Smooth muscle cell (in vitro differentiated cells): ENCODE results near the gene WDR86. TPM values are rescaled to one million over a fixed set of nuclear protein-coding genes. Genes with fewer than 3 reads are reported as not detected.
A peak's percentile ranks its signal among the peaks of the same experiment; 100 is the strongest.

Source experiments
- DNase-seq: peaks from one replicate; lab custom pipeline; 2025; ENCODE audit not compliant: unreplicated experiment; lab: John Stamatoyannopoulos, UW
- H2AFZ ChIP-seq: fragments of 200-600 bp; sonication (generic); 2 replicates; pipeline ENCODE4 v1.6.0; 2016; ENCODE audit warnings: antibody characterized with exemption, low read depth, mild to moderate bottlenecking
- H3F3A ChIP-seq: fragments of 200-600 bp; sonication (generic); 2 replicates; pipeline ENCODE4 v1.6.0; 2017; ENCODE audit warnings: antibody characterized with exemption, low read depth
- H3K27ac ChIP-seq: fragments of 200-600 bp; sonication (generic); 2 replicates; pipeline ENCODE4 v1.5.1; 2016; ENCODE audit warnings: low read depth, mild to moderate bottlenecking
- H3K27me3 ChIP-seq: fragments of 200-600 bp; sonication (generic); 2 replicates; pipeline ENCODE4 v1.6.1; 2016; ENCODE audit warnings: low read depth, mild to moderate bottlenecking
- H3K36me3 ChIP-seq: fragments of 200-600 bp; sonication (generic); 2 replicates; pipeline ENCODE4 v1.5.1; 2016; ENCODE audit warnings: low read depth
- H3K4me1 ChIP-seq: fragments of 200-600 bp; sonication (generic); 2 replicates; pipeline ENCODE4 v1.5.1; 2016; ENCODE audit warnings: low read depth
- H3K4me2 ChIP-seq: fragments of 200-600 bp; sonication (generic); 2 replicates; pipeline ENCODE4 v1.6.0; 2016; ENCODE audit warnings: mild to moderate bottlenecking
- H3K4me3 ChIP-seq: fragments of 200-600 bp; sonication (generic); 2 replicates; pipeline ENCODE4 v1.5.1; 2016; ENCODE audit warnings: mild to moderate bottlenecking
- H3K79me2 ChIP-seq: fragments of 200-600 bp; sonication (generic); 2 replicates; pipeline ENCODE4 v1.6.0; 2016; ENCODE audit warnings: low read depth, mild to moderate bottlenecking
- H3K9ac ChIP-seq: fragments of 200-600 bp; sonication (generic); 2 replicates; pipeline ENCODE4 v1.6.0; 2016; ENCODE audit warnings: low read depth
- H3K9me3 ChIP-seq: fragments of 200-600 bp; sonication (generic); replicated peaks from 2 replicates; pipeline ENCODE4 v1.5.1; 2016; ENCODE audit warnings: low read depth
- H4K20me1 ChIP-seq: fragments of 200-600 bp; sonication (generic); 2 replicates; pipeline ENCODE4 v1.6.0; 2016; ENCODE audit warnings: low read depth
- WGBS: methylation state at CpG from one replicate; pipeline ENCODE4 v1.1.7; 2016; ENCODE audit warnings: low lambda C conversion rate; 5-methylcytosine and 5-hydroxymethylcytosine counted together
- polyA plus RNA-seq: library from polyadenylated mRNA; unstranded; fragments of >200 nt; fragmentation: Nextera tagmentation; extraction: Ambion mirVana; gene quantifications from 2 replicates; pipeline ENCODE4 v1.2.1, GENCODE V29; 2016
- total RNA-seq: library from RNA; depleted of rRNA; stranded (reverse); fragments of >200 nt; gene quantifications from 2 replicates; pipeline ENCODE4 v1.2.3, GENCODE V29; 2014
- TF ChIP-seq, protein P1 (sequence below): fragments of 200-600 bp; sonication (generic); IDR thresholded peaks from 2 replicates; pipeline ENCODE4 v1.5.1; 2017; ENCODE audit warnings: borderline replicate concordance, mild to moderate bottlenecking, antibody characterized with exemption; ENCODE audit not compliant: insufficient read depth, poor library complexity, severe bottlenecking

WDR86 gene
- total and polyA plus RNA-seq, 2 experiments from 2014 or later, result 1.3 to 4.1 TPM

DNA sequence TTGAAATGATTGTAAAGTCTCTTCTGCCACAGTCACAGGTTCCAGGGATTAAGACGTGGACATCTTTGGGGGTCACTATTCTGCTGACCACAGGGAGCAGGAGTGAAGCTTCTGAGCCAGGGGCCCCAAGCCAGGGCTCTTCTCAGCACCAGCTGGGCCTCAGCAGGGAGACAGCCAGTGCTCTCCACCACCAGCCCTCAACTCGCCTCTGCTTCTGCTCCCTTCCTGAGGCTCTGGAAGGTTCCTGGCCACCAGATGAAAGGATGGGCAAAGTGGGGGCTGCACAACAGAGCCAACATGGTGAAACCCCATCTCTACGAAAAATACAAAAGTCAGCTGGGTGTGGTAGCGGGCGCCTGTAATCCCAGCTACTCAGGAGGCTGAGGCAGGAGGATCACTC, 41.3 kb upstream of the WDR86 start:
- Histone ChIP-seq H3K27ac (no peak overlapping the region), H3K9me3 (no peaks in the 10 kb centered on the region), H3F3A (no peaks in the 10 kb centered on the region), H2AFZ (no peak overlapping the region), H3K4me3 (no peak overlapping the region), H3K4me2 (no peak overlapping the region), H4K20me1 (no peaks in the 10 kb centered on the region), H3K36me3 (no peaks in the 10 kb centered on the region), H3K79me2 (no peaks in the 10 kb centered on the region), H3K9ac (no peak overlapping the region), H3K27me3 (no peaks in the 10 kb centered on the region), H3K4me1 (no peaks in the 10 kb centered on the region)
- TF ChIP-seq, protein P1, sequence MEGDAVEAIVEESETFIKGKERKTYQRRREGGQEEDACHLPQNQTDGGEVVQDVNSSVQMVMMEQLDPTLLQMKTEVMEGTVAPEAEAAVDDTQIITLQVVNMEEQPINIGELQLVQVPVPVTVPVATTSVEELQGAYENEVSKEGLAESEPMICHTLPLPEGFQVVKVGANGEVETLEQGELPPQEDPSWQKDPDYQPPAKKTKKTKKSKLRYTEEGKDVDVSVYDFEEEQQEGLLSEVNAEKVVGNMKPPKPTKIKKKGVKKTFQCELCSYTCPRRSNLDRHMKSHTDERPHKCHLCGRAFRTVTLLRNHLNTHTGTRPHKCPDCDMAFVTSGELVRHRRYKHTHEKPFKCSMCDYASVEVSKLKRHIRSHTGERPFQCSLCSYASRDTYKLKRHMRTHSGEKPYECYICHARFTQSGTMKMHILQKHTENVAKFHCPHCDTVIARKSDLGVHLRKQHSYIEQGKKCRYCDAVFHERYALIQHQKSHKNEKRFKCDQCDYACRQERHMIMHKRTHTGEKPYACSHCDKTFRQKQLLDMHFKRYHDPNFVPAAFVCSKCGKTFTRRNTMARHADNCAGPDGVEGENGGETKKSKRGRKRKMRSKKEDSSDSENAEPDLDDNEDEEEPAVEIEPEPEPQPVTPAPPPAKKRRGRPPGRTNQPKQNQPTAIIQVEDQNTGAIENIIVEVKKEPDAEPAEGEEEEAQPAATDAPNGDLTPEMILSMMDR, result no peak
- WGBS, result 80% methylated on average over 5 of the region's 5 CpGs
- DNase-seq, result no peak

- Histone ChIP-seq H3K4me3 (no peak overlapping the region), H3K79me2 (no peaks in the 10 kb centered on the region), H3K9me3 (no peaks in the 10 kb centered on the region), H4K20me1 (no peaks in the 10 kb centered on the region), H3K9ac (no peak overlapping the region), H3K27ac (no peak overlapping the region), H3K4me1 (no peaks in the 10 kb centered on the region), H3K4me2 (no peak overlapping the region), H3K36me3 (no peaks in the 10 kb centered on the region), H3F3A (no peaks in the 10 kb centered on the region), H3K27me3 (no peaks in the 10 kb centered on the region), H2AFZ (no peak overlapping the region)
- TF ChIP-seq, protein P1, result no peak
- 95% methylated on average over 9 of the region's 9 CpGs for WGBS
- no peak for DNase-seq
These were observed 40.2 kb upstream of the WDR86 start for GRCh38 chr7:151449990-151450389.

DNA sequence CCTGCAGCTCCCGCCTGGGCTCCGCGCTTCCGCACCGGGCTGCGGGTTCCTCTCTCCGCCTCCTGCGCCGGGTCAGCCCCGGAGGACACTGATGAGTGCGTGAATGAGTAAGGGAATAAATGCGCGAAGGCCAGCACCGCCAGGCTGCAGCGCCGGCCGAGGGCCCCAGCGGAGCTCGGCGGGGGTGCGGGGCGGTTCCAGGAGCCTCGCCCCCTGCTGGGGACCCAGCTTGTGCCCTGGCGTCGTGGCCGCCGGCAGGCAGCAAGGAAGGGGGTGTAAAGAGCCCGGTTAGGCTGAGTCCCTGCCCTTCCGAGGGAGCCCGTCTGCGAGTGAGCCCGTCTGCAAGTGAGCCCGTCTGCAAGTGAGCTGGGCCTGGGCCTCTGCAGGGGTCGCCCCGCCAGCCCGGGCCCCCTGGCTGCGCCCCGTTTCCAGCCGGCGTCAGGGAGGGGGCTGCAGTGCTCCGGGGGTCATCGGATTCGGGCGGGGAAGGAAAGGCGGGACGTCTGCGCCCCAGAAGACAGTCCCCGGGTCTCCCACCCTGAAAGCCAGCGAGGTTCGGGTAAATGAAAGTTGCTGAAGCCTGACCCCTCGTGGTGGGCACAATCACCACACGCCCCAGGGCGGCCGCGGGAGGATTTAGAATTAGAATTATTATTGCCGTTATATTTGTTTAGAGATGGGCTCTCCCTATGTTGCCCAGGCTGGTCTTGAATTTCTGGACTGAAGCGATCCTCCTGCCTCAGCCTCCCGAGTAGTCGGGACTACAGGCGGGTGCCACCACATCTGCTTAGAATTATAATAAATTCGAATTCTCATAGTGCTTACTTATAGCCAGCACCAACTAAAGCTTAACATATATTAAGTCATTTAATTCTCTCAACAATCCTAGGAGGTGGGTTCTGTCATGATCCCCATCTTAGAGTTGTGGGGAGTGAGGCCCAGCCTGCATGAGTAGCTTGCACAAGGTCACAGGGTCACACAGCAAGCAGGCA, 38.7 kb upstream of the WDR86 start:
- Histone ChIP-seq H3K79me2 (no peaks in the 10 kb centered on the region), H3K4me2 (peak overlapping the region; percentile 81), H2AFZ (peak overlapping the region; percentile 80), H3K27ac (no peak overlapping the region), H4K20me1 (no peaks in the 10 kb centered on the region), H3K36me3 (no peaks in the 10 kb centered on the region), H3K4me3 (peak overlapping the region; percentile 62), H3K4me1 (no peaks in the 10 kb centered on the region), H3K27me3 (no peaks in the 10 kb centered on the region), H3K9me3 (no peaks in the 10 kb centered on the region), H3K9ac (no peak overlapping the region), H3F3A (no peaks in the 10 kb centered on the region)
- DNase-seq, result peak; percentile 66
- 8% methylated on average over 50 of the region's 61 CpGs for WGBS
- TF ChIP-seq, protein P1, result peak; percentile 75

DNA sequence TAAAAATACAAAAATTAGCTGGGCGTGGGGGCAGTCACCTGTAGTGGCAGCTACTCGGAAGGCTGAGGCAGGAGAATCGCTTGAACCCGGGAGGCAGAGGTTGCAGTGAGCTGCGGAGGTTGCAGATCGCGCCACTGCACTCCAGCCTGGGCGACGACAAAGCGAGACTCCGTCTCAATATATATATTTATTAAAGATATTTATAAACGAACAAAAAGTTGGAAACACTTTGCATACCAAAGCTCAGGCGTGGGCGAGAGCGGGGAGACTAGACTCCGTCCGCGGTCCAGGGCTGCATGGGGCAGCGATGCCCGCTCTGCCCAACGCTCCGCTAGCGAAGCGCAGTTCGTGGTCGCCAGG, 38.0 kb upstream of the WDR86 start:
- Histone ChIP-seq H3K36me3 (no peaks in the 10 kb centered on the region), H3K27ac (no peak overlapping the region), H3K9ac (no peak overlapping the region), H3K9me3 (no peaks in the 10 kb centered on the region), H2AFZ (peak overlapping the region; percentile 80), H3F3A (no peaks in the 10 kb centered on the region), H3K79me2 (no peaks in the 10 kb centered on the region), H3K4me2 (peak overlapping the region; percentile 81), H3K4me1 (no peaks in the 10 kb centered on the region), H3K4me3 (peak overlapping the region; percentile 62), H4K20me1 (no peaks in the 10 kb centered on the region), H3K27me3 (no peaks in the 10 kb centered on the region)
- TF ChIP-seq, protein P1, result no peak
- DNase-seq, result no peak
- WGBS, result 70% methylated on average over 26 of the region's 26 CpGs
